Measurements from ENCODE around the gene LASP1NB.

Gene LASP1NB

DNA sequence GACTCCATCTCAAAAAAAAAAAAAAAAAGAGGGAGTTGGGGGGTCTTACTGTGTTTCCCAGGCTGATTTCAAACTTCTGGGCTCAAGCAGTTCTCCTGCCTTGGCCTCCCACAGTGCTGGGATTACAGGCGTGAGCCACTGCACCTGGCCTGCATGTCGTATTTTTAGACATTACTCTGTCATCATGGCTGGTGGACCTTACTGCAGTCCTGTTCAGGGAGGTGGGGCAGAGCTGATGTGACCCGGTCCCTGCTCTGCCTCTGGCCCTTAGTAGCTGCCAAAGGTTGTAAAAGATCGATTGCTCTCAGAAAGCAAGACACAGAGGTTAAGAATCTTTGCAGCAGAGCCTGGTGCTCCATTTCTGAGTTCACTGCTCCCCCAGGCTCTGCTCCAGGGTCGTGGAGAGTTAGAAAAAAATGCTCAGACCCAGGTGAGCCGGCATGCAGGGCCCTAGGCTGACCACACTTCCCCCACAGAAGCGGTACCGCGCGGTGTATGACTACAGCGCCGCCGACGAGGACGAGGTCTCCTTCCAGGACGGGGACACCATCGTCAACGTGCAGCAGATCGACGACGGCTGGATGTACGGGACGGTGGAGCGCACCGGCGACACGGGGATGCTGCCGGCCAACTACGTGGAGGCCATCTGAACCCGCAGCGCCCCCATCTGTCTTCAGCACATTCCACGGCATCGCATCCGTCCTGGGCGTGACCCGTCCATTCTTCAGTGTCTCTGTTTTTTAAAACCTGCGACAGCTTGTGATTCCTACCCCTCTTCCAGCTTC, 7.1 kb upstream of the LASP1NB start:
- H3K4me3 ChIP-seq (ENCODE audit: low read depth, low read length) = no peak overlapping the region
- DNase-seq (ENCODE audit: low read depth) = no peak
- H3K36me3 ChIP-seq (ENCODE audit: control insufficient read depth, insufficient read depth, low read length) = peaks cover 51% of the 10 kb centered on the region
- CTCF ChIA-PET = interaction anchor here (1.1 kb wide), 1 partner anchor 10 kb away, joined by 3 read pairs; no protein-coding TSS in a partner anchor
- POLR2A ChIA-PET = no interaction called here
- no peaks in the 10 kb centered on the region for H3K27me3 ChIP-seq (ENCODE audit: control insufficient read depth, insufficient read depth, low read length)
- TF ChIP-seq, protein P1, sequence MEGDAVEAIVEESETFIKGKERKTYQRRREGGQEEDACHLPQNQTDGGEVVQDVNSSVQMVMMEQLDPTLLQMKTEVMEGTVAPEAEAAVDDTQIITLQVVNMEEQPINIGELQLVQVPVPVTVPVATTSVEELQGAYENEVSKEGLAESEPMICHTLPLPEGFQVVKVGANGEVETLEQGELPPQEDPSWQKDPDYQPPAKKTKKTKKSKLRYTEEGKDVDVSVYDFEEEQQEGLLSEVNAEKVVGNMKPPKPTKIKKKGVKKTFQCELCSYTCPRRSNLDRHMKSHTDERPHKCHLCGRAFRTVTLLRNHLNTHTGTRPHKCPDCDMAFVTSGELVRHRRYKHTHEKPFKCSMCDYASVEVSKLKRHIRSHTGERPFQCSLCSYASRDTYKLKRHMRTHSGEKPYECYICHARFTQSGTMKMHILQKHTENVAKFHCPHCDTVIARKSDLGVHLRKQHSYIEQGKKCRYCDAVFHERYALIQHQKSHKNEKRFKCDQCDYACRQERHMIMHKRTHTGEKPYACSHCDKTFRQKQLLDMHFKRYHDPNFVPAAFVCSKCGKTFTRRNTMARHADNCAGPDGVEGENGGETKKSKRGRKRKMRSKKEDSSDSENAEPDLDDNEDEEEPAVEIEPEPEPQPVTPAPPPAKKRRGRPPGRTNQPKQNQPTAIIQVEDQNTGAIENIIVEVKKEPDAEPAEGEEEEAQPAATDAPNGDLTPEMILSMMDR (IDR thresholded peaks at IDR 0.05; ENCODE audit: insufficient read depth, low read depth, low read length) = no peak

DNA sequence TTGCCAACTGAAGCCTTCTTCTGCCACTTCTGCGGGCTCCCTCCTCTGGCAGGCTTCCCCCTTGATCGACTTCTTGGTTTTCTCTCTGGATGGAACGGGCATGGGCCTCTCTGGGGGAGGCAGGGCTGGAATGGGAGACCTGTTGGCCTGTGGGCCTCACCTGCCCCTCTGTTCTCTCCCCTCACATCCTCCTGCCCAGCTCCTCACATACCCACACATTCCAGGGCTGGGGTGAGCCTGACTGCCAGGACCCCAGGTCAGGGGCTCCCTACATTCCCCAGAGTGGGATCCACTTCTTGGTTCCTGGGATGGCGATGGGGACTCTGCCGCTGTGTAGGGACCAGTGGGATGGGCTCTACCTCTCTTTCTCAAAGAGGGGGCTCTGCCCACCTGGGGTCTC, 6.5 kb upstream of the LASP1NB start:
- ChIA-PET CTCF (no interaction called here), POLR2A (no interaction called here)
- no peaks in the 10 kb centered on the region for H3K27me3 ChIP-seq (ENCODE audit: control insufficient read depth, insufficient read depth, low read length)
- H3K4me3 ChIP-seq (ENCODE audit: low read depth, low read length) = no peak overlapping the region
- no peak for DNase-seq (ENCODE audit: low read depth)
- TF ChIP-seq, protein P1 (IDR thresholded peaks at IDR 0.05; ENCODE audit: insufficient read depth, low read depth, low read length) = no peak
- H3K36me3 ChIP-seq (ENCODE audit: control insufficient read depth, insufficient read depth, low read length) = peaks cover 49% of the 10 kb centered on the region

DNA sequence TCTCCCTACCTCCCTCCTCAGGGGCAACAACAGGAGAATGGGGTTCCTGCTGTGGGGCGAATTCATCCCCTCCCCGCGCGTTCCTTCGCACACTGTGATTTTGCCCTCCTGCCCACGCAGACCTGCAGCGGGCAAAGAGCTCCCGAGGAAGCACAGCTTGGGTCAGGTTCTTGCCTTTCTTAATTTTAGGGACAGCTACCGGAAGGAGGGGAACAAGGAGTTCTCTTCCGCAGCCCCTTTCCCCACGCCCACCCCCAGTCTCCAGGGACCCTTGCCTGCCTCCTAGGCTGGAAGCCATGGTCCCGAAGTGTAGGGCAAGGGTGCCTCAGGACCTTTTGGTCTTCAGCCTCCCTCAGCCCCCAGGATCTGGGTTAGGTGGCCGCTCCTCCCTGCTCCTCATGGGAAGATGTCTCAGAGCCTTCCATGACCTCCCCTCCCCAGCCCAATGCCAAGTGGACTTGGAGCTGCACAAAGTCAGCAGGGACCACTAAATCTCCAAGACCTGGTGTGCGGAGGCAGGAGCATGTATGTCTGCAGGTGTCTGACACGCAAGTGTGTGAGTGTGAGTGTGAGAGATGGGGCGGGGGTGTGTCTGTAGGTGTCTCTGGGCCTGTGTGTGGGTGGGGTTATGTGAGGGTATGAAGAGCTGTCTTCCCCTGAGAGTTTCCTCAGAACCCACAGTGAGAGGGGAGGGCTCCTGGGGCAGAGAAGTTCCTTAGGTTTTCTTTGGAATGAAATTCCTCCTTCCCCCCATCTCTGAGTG, 5.9 kb upstream of the LASP1NB start:
- TF ChIP-seq, protein P1 (IDR thresholded peaks at IDR 0.05; ENCODE audit: insufficient read depth, low read depth, low read length) = no peak
- Histone ChIP-seq H3K27me3 (ENCODE audit: control insufficient read depth, insufficient read depth, low read length) (no peaks in the 10 kb centered on the region), H3K36me3 (ENCODE audit: control insufficient read depth, insufficient read depth, low read length) (peaks cover 44% of the 10 kb centered on the region), H3K4me3 (ENCODE audit: low read depth, low read length) (no peak overlapping the region)
- CTCF ChIA-PET = no interaction called here
- POLR2A ChIA-PET = no interaction called here
- DNase-seq (ENCODE audit: low read depth) = no peak

DNA sequence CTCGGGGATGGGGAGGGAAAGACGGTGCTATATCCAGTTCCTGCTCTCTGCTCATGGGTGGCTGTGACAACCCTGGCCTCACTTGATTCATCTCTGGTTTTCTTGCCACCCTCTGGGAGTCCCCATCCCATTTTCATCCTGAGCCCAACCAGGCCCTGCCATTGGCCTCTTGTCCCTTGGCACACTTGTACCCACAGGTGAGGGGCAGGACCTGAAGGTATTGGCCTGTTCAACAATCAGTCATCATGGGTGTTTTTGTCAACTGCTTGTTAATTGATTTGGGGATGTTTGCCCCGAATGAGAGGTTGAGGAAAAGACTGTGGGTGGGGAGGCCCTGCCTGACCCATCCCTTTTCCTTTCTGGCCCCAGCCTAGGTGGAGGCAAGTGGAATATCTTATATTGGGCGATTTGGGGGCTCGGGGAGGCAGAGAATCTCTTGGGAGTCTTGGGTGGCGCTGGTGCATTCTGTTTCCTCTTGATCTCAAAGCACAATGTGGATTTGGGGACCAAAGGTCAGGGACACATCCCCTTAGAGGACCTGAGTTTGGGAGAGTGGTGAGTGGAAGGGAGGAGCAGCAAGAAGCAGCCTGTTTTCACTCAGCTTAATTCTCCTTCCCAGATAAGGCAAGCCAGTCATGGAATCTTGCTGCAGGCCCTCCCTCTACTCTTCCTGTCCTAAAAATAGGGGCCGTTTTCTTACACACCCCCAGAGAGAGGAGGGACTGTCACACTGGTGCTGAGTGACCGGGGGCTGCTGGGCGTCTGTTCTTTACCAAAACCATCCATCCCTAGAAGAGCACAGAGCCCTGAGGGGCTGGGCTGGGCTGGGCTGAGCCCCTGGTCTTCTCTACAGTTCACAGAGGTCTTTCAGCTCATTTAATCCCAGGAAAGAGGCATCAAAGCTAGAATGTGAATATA, 4.8 kb upstream of the LASP1NB start:
- no peaks in the 10 kb centered on the region for H3K27me3 ChIP-seq (ENCODE audit: control insufficient read depth, insufficient read depth, low read length)
- no peak for DNase-seq (ENCODE audit: low read depth)
- CTCF ChIA-PET = no interaction called here
- TF ChIP-seq, protein P1 (IDR thresholded peaks at IDR 0.05; ENCODE audit: insufficient read depth, low read depth, low read length) = no peak
- no peak overlapping the region for H3K4me3 ChIP-seq (ENCODE audit: low read depth, low read length)
- peaks cover 32% of the 10 kb centered on the region for H3K36me3 ChIP-seq (ENCODE audit: control insufficient read depth, insufficient read depth, low read length)
- POLR2A ChIA-PET = no interaction called here
